IMR-90 (cell line): ENCODE results near the gene RPS15.

Experiments
- CEBPB ChIP-seq: IDR thresholded peaks from 2 replicates; pipeline ENCODE4 v1.6.1; 2012; ENCODE audit warnings: low read depth, low read length, improper control_type of control experiment
- CHD1 ChIP-seq: IDR thresholded peaks from 2 replicates; pipeline ENCODE4 v1.6.1; 2012; ENCODE audit warnings: low read depth, low read length, improper control_type of control experiment
- FOS ChIP-seq: fragments of 150-350 bp; IDR thresholded peaks from 2 replicates; pipeline ENCODE4 v1.6.1; 2016; ENCODE audit warnings: low read depth, low read length
- POLR2A ChIP-seq: IDR thresholded peaks from 2 replicates; pipeline ENCODE4 v1.6.1; 2012; ENCODE audit warnings: mild to moderate bottlenecking, low read depth, low read length
- RFX5 ChIP-seq: IDR thresholded peaks from 2 replicates; pipeline ENCODE4 v1.8.0; 2012; ENCODE audit warnings: low read depth, mild to moderate bottlenecking, low read length, moderate library complexity
- TF ChIP-seq, protein P1 (sequence below): conservative IDR thresholded peaks from 2 replicates; pipeline ENCODE4 v1.5.1; 2012; ENCODE audit warnings: mild to moderate bottlenecking, low read depth, low read length, improper control_type of control experiment
- TF ChIP-seq, protein P2 (sequence below): fragments of 150-350 bp; IDR thresholded peaks from 2 replicates; pipeline ENCODE4 v1.6.1; 2016; ENCODE audit warnings: low read depth, mild to moderate bottlenecking, low read length, moderate library complexity, borderline replicate concordance

DNA sequence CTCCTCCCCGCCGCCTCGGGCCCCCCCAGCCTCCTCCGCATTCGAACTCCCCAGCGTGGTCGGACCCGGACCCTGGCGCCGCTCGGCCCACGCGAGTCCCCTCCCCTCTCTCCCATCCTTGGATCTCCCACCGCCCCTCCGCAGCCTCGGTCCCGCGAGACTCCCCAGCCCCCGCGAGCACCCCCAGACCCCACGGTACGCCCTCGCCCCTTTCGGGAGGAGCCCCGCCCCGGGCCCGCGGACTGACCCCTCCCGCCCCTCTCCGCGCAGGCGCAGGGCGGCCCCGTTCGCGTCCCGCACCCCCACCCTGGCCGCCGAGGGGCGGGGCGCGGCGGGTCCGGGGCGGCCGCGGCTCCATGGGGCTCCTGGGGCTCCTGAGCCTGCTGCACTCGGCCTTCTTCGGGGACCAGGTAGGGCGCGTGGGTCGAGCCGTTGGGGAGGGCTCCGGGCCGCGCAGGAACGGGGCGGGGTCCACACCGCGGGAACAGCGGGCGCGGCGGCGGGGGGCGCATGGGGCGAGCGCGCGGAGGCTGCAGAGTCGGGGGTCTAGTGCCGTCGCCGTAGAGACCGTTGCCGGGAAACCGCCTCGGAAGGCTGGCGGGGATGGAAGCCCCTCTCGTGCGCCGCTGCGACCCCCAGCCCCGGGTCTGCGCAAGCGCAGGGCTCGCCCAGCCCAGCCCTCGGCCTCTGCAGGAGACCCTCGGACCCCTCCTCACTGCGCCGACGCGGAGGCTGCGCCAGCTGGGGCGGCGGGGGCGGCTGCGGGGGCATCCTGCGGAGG is 7.9 kb downstream of the RPS15 start:
- TF ChIP-seq, protein P1, sequence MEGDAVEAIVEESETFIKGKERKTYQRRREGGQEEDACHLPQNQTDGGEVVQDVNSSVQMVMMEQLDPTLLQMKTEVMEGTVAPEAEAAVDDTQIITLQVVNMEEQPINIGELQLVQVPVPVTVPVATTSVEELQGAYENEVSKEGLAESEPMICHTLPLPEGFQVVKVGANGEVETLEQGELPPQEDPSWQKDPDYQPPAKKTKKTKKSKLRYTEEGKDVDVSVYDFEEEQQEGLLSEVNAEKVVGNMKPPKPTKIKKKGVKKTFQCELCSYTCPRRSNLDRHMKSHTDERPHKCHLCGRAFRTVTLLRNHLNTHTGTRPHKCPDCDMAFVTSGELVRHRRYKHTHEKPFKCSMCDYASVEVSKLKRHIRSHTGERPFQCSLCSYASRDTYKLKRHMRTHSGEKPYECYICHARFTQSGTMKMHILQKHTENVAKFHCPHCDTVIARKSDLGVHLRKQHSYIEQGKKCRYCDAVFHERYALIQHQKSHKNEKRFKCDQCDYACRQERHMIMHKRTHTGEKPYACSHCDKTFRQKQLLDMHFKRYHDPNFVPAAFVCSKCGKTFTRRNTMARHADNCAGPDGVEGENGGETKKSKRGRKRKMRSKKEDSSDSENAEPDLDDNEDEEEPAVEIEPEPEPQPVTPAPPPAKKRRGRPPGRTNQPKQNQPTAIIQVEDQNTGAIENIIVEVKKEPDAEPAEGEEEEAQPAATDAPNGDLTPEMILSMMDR = no peak
- TF ChIP-seq CEBPB (no peak), CHD1 (no peak), RFX5 (no peak), FOS (no peak), POLR2A (no peak)
- TF ChIP-seq, protein P2, sequence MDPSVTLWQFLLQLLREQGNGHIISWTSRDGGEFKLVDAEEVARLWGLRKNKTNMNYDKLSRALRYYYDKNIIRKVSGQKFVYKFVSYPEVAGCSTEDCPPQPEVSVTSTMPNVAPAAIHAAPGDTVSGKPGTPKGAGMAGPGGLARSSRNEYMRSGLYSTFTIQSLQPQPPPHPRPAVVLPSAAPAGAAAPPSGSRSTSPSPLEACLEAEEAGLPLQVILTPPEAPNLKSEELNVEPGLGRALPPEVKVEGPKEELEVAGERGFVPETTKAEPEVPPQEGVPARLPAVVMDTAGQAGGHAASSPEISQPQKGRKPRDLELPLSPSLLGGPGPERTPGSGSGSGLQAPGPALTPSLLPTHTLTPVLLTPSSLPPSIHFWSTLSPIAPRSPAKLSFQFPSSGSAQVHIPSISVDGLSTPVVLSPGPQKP = no peak
